A549 (cell line): Measurements from ENCODE around the gene TMEM131.

Experiments
- CTCF ChIP-seq: fragments of >200 bp; sonication (Bioruptor Twin); formaldehyde crosslinking; IDR thresholded peaks from 3 replicates; pipeline ENCODE4 v1.5.1; 2016
- FOSB ChIP-seq: fragments of 250-450 bp; sonication (Bioruptor Pico); IDR thresholded peaks from 2 replicates; pipeline ENCODE4 v1.5.0; 2020; ENCODE audit warnings: mild to moderate bottlenecking, moderate library complexity
- PHF8 ChIP-seq: fragments of 200-600 bp; sonication (generic); IDR thresholded peaks from 2 replicates; pipeline ENCODE4 v1.6.1; 2016; ENCODE audit warnings: low read depth, mild to moderate bottlenecking, antibody characterized with exemption, moderate library complexity, borderline replicate concordance

- TF ChIP-seq FOSB, result no peak
- TF ChIP-seq CTCF, result no peak
- no peak for TF ChIP-seq PHF8
Observed at GRCh38 chr2:97763176-97763845, 232.4 kb downstream of the TMEM131 start.
